Keratinocyte (primary cell): ENCODE results near the gene GNS. TPM values are rescaled to one million over a fixed set of nuclear protein-coding genes. Genes with fewer than 3 reads are reported as not detected.

Experiments used
- DNase-seq: peaks from one replicate; pipeline ENCODE4 v3.0.0-alpha.2; 2011; ENCODE audit warnings: low read depth, missing footprints, low spot score
- FAIRE-seq: peaks from 2 replicates; lab custom pipeline; 2011; peaks lifted over from hg19 to GRCh38; lab: Jason Lieb, UNC
- H2AFZ ChIP-seq: 2 replicates; pipeline ENCODE4 v1.6.0; 2012; ENCODE audit warnings: low read length, control low read depth, inconsistent platforms; ENCODE audit not compliant: control insufficient read depth
- H3K27ac ChIP-seq: 2 replicates; pipeline ENCODE4 v1.5.1; 2011; ENCODE audit warnings: low read length; ENCODE audit not compliant: control insufficient read depth, insufficient read depth
- H3K27me3 ChIP-seq: 3 replicates; pipeline ENCODE4 v1.6.0; 2011; ENCODE audit warnings: low read length; ENCODE audit not compliant: control insufficient read depth, insufficient read depth; ENCODE audit errors: extremely low read depth
- H3K36me3 ChIP-seq, 2 experiments: 2 replicates in 1 of 2; 3 replicates in 1 of 2; pipeline ENCODE4 v1.5.1; 2011; ENCODE audit warnings: low read length in 2 of 2, mild to moderate bottlenecking in 1 of 2; ENCODE audit not compliant: control insufficient read depth in 2 of 2, insufficient read depth in 2 of 2; ENCODE audit errors: extremely low read depth in 1 of 2
- H3K4me1 ChIP-seq: 3 replicates; pipeline ENCODE4 v1.5.1; 2011; ENCODE audit warnings: low read length; ENCODE audit not compliant: control insufficient read depth, insufficient read depth; ENCODE audit errors: extremely low read depth
- H3K4me2 ChIP-seq: 3 replicates; pipeline ENCODE4 v1.6.0; 2011; ENCODE audit warnings: low read depth, low read length; ENCODE audit not compliant: control insufficient read depth, insufficient read depth; ENCODE audit errors: extremely low read depth
- H3K4me3 ChIP-seq, 3 experiments: fragments of 200-600 bp in 1 of 3; sonication (generic) in 1 of 3; 2 replicates in 2 of 3; 3 replicates in 1 of 3; pipeline ENCODE4 v1.5.1; 2011 to 2016; ENCODE audit warnings: low read length in 3 of 3, mild to moderate bottlenecking in 3 of 3, control low read depth in 2 of 3, inconsistent platforms in 1 of 3, low read depth in 1 of 3, mixed read lengths in 1 of 3, mixed run types in 1 of 3, moderate library complexity in 1 of 3; ENCODE audit not compliant: control insufficient read depth in 2 of 3, insufficient read depth in 2 of 3; ENCODE audit errors: extremely low read depth in 1 of 3
- H3K79me2 ChIP-seq: 2 replicates; pipeline ENCODE4 v1.6.0; 2012; ENCODE audit warnings: low read length; ENCODE audit not compliant: control insufficient read depth, insufficient read depth
- H3K9ac ChIP-seq: 3 replicates; pipeline ENCODE4 v1.6.0; 2011; ENCODE audit warnings: low read length; ENCODE audit not compliant: control insufficient read depth, insufficient read depth; ENCODE audit errors: extremely low read depth
- H3K9me1 ChIP-seq: 3 replicates; pipeline ENCODE4 v1.6.0; 2011; ENCODE audit warnings: low read length; ENCODE audit not compliant: control insufficient read depth, insufficient read depth; ENCODE audit errors: extremely low read depth
- H3K9me3 ChIP-seq: 2 replicates; pipeline ENCODE4 v1.5.1; 2012; ENCODE audit warnings: low read depth, low read length; ENCODE audit not compliant: control insufficient read depth
- H4K20me1 ChIP-seq: 3 replicates; pipeline ENCODE4 v1.6.0; 2011; ENCODE audit warnings: low read length; ENCODE audit not compliant: control insufficient read depth, insufficient read depth; ENCODE audit errors: extremely low read depth
- EZH2 ChIP-seq: IDR thresholded peaks from one replicate; pipeline ENCODE4 v1.6.1; 2012; ENCODE audit warnings: inconsistent platforms, mild to moderate bottlenecking, low read length, moderate library complexity
- dilution Hi-C: fragments of 300-500 bp; cut with MboI; formaldehyde crosslinking; loops from one replicate; pipeline ENCODE4 v1.7.0; 2020; ENCODE audit warnings: low sequenced_read_pairs; ENCODE audit not compliant: extremely low pct_ligation_motif_present
- polyA plus RNA-seq, 5 experiments: library from polyadenylated mRNA; depleted of rRNA in 3 of 5; stranded (reverse) in 3 of 5; stranded (forward) in 1 of 5; unstranded in 1 of 5; fragments of >200 nt; gene quantifications; 1 replicate in 1 of 5; 2 replicates in 3 of 5; 3 replicates in 1 of 5; pipeline versions ENCODE4 v1.2.1 to v1.2.3, GENCODE V29; 2011 to 2012; ENCODE audit warnings: missing spikeins in 2 of 5, low read depth in 1 of 5, low replicate concordance in 1 of 5
- TF ChIP-seq, protein P1 (sequence below), 3 experiments: IDR thresholded peaks in 1 of 3; conservative IDR thresholded peaks in 1 of 3; optimal IDR thresholded peaks in 1 of 3; 2 replicates in 2 of 3; 3 replicates in 1 of 3; pipeline versions ENCODE3 to v1.5.1; 2011; ENCODE audit warnings: low read length in 3 of 3, mild to moderate bottlenecking in 3 of 3, moderate library complexity in 2 of 3, control low read depth in 1 of 3, inconsistent platforms in 1 of 3; ENCODE audit not compliant: insufficient read depth in 2 of 3; ENCODE audit errors: extremely low read depth in 1 of 3

Gene GNS
- polyA plus RNA-seq, 1 donor (not counting 4 experiments of a cell fraction or from before 2014, with no cell fraction given) = 57.8 TPM

DNA sequence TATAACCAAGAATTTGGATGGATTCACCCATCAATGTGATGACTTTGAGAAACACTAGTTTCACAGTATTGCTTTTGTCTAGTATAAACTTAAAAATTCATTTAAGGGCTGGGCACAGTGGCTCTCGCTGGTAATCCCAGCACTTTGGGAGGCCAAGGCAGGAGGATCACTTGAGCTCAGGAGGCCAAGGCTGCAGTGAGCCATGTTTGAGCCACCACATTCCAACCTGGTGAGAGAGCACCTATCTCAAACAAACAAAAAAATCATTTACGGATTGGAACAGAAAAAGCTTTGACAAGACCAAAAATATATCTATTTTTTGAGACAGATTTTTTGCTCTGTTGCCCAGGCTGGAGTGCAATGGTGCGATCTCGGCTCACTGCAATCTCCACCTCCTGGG lies 27.5 kb downstream of the GNS start:
- Histone ChIP-seq H3K4me3 (no peak overlapping the region), H3K79me2 (no peaks in the 10 kb centered on the region), H3K36me3 (peaks cover 3 to 6% of the 10 kb centered on the region in 2 experiments), H3K9me1 (no peaks in the 10 kb centered on the region), H3K9me3 (no peaks in the 10 kb centered on the region), H3K27ac (no peak overlapping the region), H3K4me1 (peaks cover 19% of the 10 kb centered on the region), H3K4me2 (no peak overlapping the region), H3K9ac (no peak overlapping the region), H3K27me3 (no peaks in the 10 kb centered on the region), H4K20me1 (no peaks in the 10 kb centered on the region), H2AFZ (no peak overlapping the region)
- TF ChIP-seq, protein P1, sequence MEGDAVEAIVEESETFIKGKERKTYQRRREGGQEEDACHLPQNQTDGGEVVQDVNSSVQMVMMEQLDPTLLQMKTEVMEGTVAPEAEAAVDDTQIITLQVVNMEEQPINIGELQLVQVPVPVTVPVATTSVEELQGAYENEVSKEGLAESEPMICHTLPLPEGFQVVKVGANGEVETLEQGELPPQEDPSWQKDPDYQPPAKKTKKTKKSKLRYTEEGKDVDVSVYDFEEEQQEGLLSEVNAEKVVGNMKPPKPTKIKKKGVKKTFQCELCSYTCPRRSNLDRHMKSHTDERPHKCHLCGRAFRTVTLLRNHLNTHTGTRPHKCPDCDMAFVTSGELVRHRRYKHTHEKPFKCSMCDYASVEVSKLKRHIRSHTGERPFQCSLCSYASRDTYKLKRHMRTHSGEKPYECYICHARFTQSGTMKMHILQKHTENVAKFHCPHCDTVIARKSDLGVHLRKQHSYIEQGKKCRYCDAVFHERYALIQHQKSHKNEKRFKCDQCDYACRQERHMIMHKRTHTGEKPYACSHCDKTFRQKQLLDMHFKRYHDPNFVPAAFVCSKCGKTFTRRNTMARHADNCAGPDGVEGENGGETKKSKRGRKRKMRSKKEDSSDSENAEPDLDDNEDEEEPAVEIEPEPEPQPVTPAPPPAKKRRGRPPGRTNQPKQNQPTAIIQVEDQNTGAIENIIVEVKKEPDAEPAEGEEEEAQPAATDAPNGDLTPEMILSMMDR (optimal IDR thresholded peaks at IDR 0.05 in 1 of 3, IDR thresholded peaks at IDR 0.05 in 1 of 3, conservative IDR thresholded peaks at IDR 0.05 in 1 of 3; ENCODE audit: extremely low read depth in 1 of 3, insufficient read depth in 2 of 3, low read length in 3 of 3) = no peak
- no peak for TF ChIP-seq EZH2
- DNase-seq (no peak), FAIRE-seq (no peak)
- dilution Hi-C loops = no loop called here

DNA sequence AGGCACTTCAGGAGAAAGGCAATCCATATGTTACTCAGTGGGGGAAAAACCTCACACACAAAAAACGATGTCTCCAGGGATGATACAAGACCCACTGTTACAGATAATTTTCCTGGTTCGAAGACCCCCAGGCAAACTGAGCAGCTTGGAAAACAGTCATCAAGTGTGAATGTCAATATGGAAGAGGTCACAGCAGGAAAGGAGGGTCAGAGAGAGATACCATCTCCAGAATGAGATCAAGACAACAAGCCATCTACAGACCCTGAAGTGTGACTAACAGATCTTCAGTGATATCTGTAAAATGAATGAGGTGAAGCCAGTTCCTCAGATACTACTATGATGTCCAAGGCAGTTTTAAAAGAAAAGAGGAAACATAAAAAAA lies 28.6 kb downstream of the GNS start:
- H3K4me2 ChIP-seq = no peak overlapping the region
- H4K20me1 ChIP-seq = no peaks in the 10 kb centered on the region
- no peaks in the 10 kb centered on the region for H3K79me2 ChIP-seq
- dilution Hi-C loops = no loop called here
- H3K9ac ChIP-seq = no peak overlapping the region
- H2AFZ ChIP-seq = no peak overlapping the region
- H3K9me1 ChIP-seq = no peaks in the 10 kb centered on the region
- TF ChIP-seq, protein P1 (optimal IDR thresholded peaks at IDR 0.05 in 1 of 3, IDR thresholded peaks at IDR 0.05 in 1 of 3, conservative IDR thresholded peaks at IDR 0.05 in 1 of 3; ENCODE audit: extremely low read depth in 1 of 3, insufficient read depth in 2 of 3, low read length in 3 of 3) = no peak
- TF ChIP-seq EZH2 = no peak
- no peak overlapping the region for H3K27ac ChIP-seq
- H3K27me3 ChIP-seq = no peaks in the 10 kb centered on the region
- no peak overlapping the region for H3K4me3 ChIP-seq
- peaks cover 13% of the 10 kb centered on the region for H3K4me1 ChIP-seq
- no peak for FAIRE-seq
- peaks cover 0 to 1% of the 10 kb centered on the region in 2 experiments for H3K36me3 ChIP-seq
- DNase-seq = no peak
- no peaks in the 10 kb centered on the region for H3K9me3 ChIP-seq
